GM20000 (cell line): ENCODE measurements around the gene GNPNAT1.
"Not testable (repeated sequence)": the region's sequence is repeated elsewhere in the genome, so short reads cannot be mapped to it uniquely, and the experiment has no call there.

Experiments
- DNase-seq: peaks from one replicate; pipeline ENCODE4 v3.0.0; 2012; ENCODE audit warnings: low spot score
- CTCF ChIP-seq: IDR thresholded peaks from 2 replicates; pipeline ENCODE4 v1.5.1; 2012; ENCODE audit warnings: mild to moderate bottlenecking, control low read depth; ENCODE audit errors: extremely low read depth, missing control alignments

GNPNAT1 gene

GRCh38 chr14:52776816-52777215 lies 14.6 kb downstream of the GNPNAT1 start:
- DNase-seq, result no peak
- no peak for TF ChIP-seq CTCF

GRCh38 chr14:52769887-52770286 lies 21.5 kb downstream of the GNPNAT1 start:
- DNase-seq, result no peak
- no peak for TF ChIP-seq CTCF

GRCh38 chr14:52767058-52767833 lies 24.2 kb downstream of the GNPNAT1 start:
- DNase-seq, result no peak
- TF ChIP-seq CTCF, result no peak

- not testable (repeated sequence) for DNase-seq
Measured at GRCh38 chr14:52762923-52763322, 28.5 kb downstream of the GNPNAT1 start.

GRCh38 chr14:52759145-52759544 lies 32.3 kb downstream of the GNPNAT1 start:
- TF ChIP-seq CTCF, result no peak
- no peak for DNase-seq

GRCh38 chr14:52755607-52756316 lies 35.6 kb downstream of the GNPNAT1 start:
- no peak for DNase-seq
- no peak for TF ChIP-seq CTCF

GRCh38 chr14:52748647-52749292 lies 42.6 kb downstream of the GNPNAT1 start:
- TF ChIP-seq CTCF, result no peak
- no peak for DNase-seq
